ENCODE data around the gene ILDR2.

DNA sequence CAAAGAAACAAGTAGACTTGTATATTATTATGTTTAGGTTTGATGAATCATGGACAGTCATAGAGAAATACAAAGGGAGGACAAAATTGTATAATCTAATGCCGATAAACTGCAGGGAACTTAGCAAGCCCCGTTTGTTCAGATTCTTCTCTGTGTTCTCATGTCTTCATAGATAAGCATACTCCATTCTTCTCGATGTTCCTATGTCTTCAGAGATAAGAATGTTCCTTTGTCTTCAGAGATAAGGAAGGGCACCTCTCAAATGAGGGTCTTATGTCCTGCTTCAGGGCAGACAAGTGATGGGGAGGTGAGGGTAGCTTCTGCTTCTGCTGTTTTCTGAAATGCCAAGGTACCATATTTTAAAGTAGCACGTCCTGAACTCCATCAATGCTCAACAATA lies 79.6 kb downstream of the ILDR2 start:
- TF ChIP-seq, protein P1, sequence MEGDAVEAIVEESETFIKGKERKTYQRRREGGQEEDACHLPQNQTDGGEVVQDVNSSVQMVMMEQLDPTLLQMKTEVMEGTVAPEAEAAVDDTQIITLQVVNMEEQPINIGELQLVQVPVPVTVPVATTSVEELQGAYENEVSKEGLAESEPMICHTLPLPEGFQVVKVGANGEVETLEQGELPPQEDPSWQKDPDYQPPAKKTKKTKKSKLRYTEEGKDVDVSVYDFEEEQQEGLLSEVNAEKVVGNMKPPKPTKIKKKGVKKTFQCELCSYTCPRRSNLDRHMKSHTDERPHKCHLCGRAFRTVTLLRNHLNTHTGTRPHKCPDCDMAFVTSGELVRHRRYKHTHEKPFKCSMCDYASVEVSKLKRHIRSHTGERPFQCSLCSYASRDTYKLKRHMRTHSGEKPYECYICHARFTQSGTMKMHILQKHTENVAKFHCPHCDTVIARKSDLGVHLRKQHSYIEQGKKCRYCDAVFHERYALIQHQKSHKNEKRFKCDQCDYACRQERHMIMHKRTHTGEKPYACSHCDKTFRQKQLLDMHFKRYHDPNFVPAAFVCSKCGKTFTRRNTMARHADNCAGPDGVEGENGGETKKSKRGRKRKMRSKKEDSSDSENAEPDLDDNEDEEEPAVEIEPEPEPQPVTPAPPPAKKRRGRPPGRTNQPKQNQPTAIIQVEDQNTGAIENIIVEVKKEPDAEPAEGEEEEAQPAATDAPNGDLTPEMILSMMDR (IDR thresholded peaks at IDR 0.05), result no peak
- no peak for TF ChIP-seq POLR2A (IDR thresholded peaks at IDR 0.05)

Measured in adrenal gland (tissue), 5 donors.